H9 (cell line): Measurements from ENCODE around the gene RARG. TPM values are rescaled to one million over a fixed set of nuclear protein-coding genes. Genes with fewer than 3 reads are reported as not detected.

ENCODE experiments used
- DNase-seq: peaks from one replicate; pipeline ENCODE4 v3.0.0-alpha.2; 2017
- H2AFZ ChIP-seq: one replicate; pipeline ENCODE4 v1.6.1; 2013; ENCODE audit warnings: mild to moderate bottlenecking, low read length, control low read depth, moderate library complexity
- H2AK5ac ChIP-seq: 2 replicates; pipeline ENCODE4 v1.6.1; 2013; ENCODE audit warnings: low read length, control low read depth, mixed read lengths; ENCODE audit not compliant: insufficient read length
- H2BK120ac ChIP-seq: one replicate; pipeline ENCODE4 v1.6.1; 2013; ENCODE audit warnings: low read depth, mild to moderate bottlenecking, low read length, control low read depth, inconsistent platforms; ENCODE audit not compliant: poor library complexity, severe bottlenecking
- H2BK12ac ChIP-seq: 2 replicates; pipeline ENCODE4 v1.6.1; 2013; ENCODE audit warnings: low read length, control low read depth, mixed read lengths, low read depth; ENCODE audit not compliant: insufficient read length
- H2BK15ac ChIP-seq: 2 replicates; pipeline ENCODE4 v1.6.1; 2013; ENCODE audit warnings: low read depth, low read length, control low read depth
- H2BK20ac ChIP-seq: one replicate; pipeline ENCODE4 v1.6.1; 2013; ENCODE audit warnings: low read depth, mild to moderate bottlenecking, low read length, control low read depth, inconsistent platforms; ENCODE audit not compliant: poor library complexity, severe bottlenecking
- H2BK5ac ChIP-seq: 2 replicates; pipeline ENCODE4 v1.6.1; 2013; ENCODE audit warnings: low read length, control low read depth, mixed read lengths; ENCODE audit not compliant: insufficient read length
- H3K14ac ChIP-seq: 2 replicates; pipeline ENCODE4 v1.6.1; 2013; ENCODE audit warnings: low read length, control low read depth; ENCODE audit not compliant: insufficient read depth
- H3K18ac ChIP-seq: 2 replicates; pipeline ENCODE4 v1.6.1; 2013; ENCODE audit warnings: low read depth, mild to moderate bottlenecking, mixed read lengths, low read length, control low read depth; ENCODE audit not compliant: insufficient read length
- H3K23ac ChIP-seq: 2 replicates; pipeline ENCODE4 v1.6.1; 2013; ENCODE audit warnings: low read length, control low read depth, mixed read lengths, low read depth; ENCODE audit not compliant: insufficient read length
- H3K23me2 ChIP-seq: 2 replicates; pipeline ENCODE4 v1.6.1; 2013; ENCODE audit warnings: low read depth, mild to moderate bottlenecking, mixed read lengths, low read length, control low read depth; ENCODE audit not compliant: insufficient read length, poor library complexity, severe bottlenecking
- H3K27ac ChIP-seq: 2 replicates; pipeline ENCODE4 v1.5.1; 2013; ENCODE audit warnings: low read length, control low read depth, mixed read lengths, low read depth; ENCODE audit not compliant: insufficient read length
- H3K27me3 ChIP-seq: 2 replicates; pipeline ENCODE4 v1.6.1; 2013; ENCODE audit warnings: low read length, control low read depth, inconsistent platforms; ENCODE audit not compliant: insufficient read depth
- H3K4ac ChIP-seq: 2 replicates; pipeline ENCODE4 v1.6.1; 2013; ENCODE audit warnings: low read depth, mild to moderate bottlenecking, control low read depth, inconsistent platforms, low read length, moderate library complexity
- H3K4me1 ChIP-seq: 2 replicates; pipeline ENCODE4 v1.6.1; 2013; ENCODE audit warnings: low read length, control low read depth, inconsistent platforms; ENCODE audit not compliant: insufficient read depth
- H3K4me2 ChIP-seq: 2 replicates; pipeline ENCODE4 v1.6.1; 2013; ENCODE audit warnings: low read length, control low read depth, mixed read lengths; ENCODE audit not compliant: insufficient read length, insufficient read depth
- H3K56ac ChIP-seq: 2 replicates; pipeline ENCODE4 v1.6.1; 2013; ENCODE audit warnings: low read depth, mild to moderate bottlenecking, mixed read lengths, low read length, control low read depth; ENCODE audit not compliant: insufficient read length
- H3K79me1 ChIP-seq: 2 replicates; pipeline ENCODE4 v1.6.1; 2013; ENCODE audit warnings: low read depth, mild to moderate bottlenecking, moderate library complexity, low read length, control low read depth, inconsistent platforms; ENCODE audit not compliant: insufficient read depth, poor library complexity, severe bottlenecking
- H3K79me2 ChIP-seq: 2 replicates; pipeline ENCODE4 v1.6.1; 2013; ENCODE audit warnings: low read length, control low read depth, inconsistent platforms; ENCODE audit not compliant: insufficient read depth
- H3K9ac ChIP-seq: 2 replicates; pipeline ENCODE4 v1.6.1; 2013; ENCODE audit warnings: low read length, control low read depth, mixed read lengths; ENCODE audit not compliant: insufficient read length; ENCODE audit errors: extremely low read depth
- H3K9me3 ChIP-seq: one replicate; pipeline ENCODE4 v1.6.1; 2013; ENCODE audit warnings: low read depth, low read length, inconsistent platforms; ENCODE audit not compliant: control insufficient read depth
- H3T11ph ChIP-seq: one replicate; pipeline ENCODE4 v1.6.1; 2013; ENCODE audit warnings: mild to moderate bottlenecking, low read length, control low read depth, inconsistent platforms
- H4K20me1 ChIP-seq: one replicate; pipeline ENCODE4 v1.6.1; 2013; ENCODE audit not compliant: control insufficient read depth, insufficient read length, insufficient read depth
- H4K5ac ChIP-seq: 2 replicates; pipeline ENCODE4 v1.6.1; 2013; ENCODE audit warnings: low read depth, mild to moderate bottlenecking, mixed read lengths, low read length, control low read depth; ENCODE audit not compliant: insufficient read length
- H4K8ac ChIP-seq: replicated peaks from 2 replicates; pipeline ENCODE4 v1.6.1; 2013; ENCODE audit warnings: low read length, control low read depth, mixed read lengths, low read depth; ENCODE audit not compliant: insufficient read length
- H4K91ac ChIP-seq: 2 replicates; pipeline ENCODE4 v1.6.1; 2013; ENCODE audit warnings: low read depth, mild to moderate bottlenecking, moderate library complexity, mixed read lengths, low read length, control low read depth; ENCODE audit not compliant: insufficient read length
- H3K27ac Mint-ChIP-seq, 3 experiments: 2 replicates in 2 of 3; 3 replicates in 1 of 3; pipeline ENCODE4 v1.8.0; 2020 to 2021; ENCODE audit warnings: mixed read lengths in 3 of 3, mild to moderate bottlenecking in 1 of 3, moderate library complexity in 1 of 3
- H3K27me3 Mint-ChIP-seq: 2 replicates; pipeline ENCODE4 v1.8.0; 2021; ENCODE audit warnings: low read depth, mild to moderate bottlenecking, moderate library complexity, mixed read lengths
- H3K36me3 Mint-ChIP-seq, 3 experiments: 2 replicates in 2 of 3; 3 replicates in 1 of 3; pipeline ENCODE4 v1.8.0; 2020 to 2021; ENCODE audit warnings: low read depth in 3 of 3, mixed read lengths in 3 of 3; ENCODE audit not compliant: insufficient read depth in 1 of 3
- H3K4me1 Mint-ChIP-seq, 2 experiments: 2 replicates each; pipeline ENCODE4 v1.8.0; 2020; ENCODE audit warnings: mixed read lengths in 2 of 2
- H3K4me3 Mint-ChIP-seq, 2 experiments: 2 replicates in 1 of 2; 3 replicates in 1 of 2; pipeline ENCODE4 v1.8.0; 2020 to 2021; ENCODE audit warnings: mild to moderate bottlenecking in 2 of 2, mixed read lengths in 2 of 2, moderate library complexity in 1 of 2
- H3K9me3 Mint-ChIP-seq, 2 experiments: 2 replicates in 1 of 2; 3 replicates in 1 of 2; pipeline ENCODE4 v1.8.0; 2020; ENCODE audit warnings: mild to moderate bottlenecking in 2 of 2, mixed read lengths in 2 of 2, moderate library complexity in 1 of 2
- CTCF ChIP-seq: fragments of 200-600 bp; sonication (generic); conservative IDR thresholded peaks from 3 replicates; pipeline ENCODE4 v1.8.0; 2021; ENCODE audit warnings: antibody characterized with exemption, mild to moderate bottlenecking
- WGBS: extraction: QIAGEN DNeasy Blood & Tissue Kit; methylation state at CpG from one replicate; pipeline ENCODE4 v1.1.7; 2013; ENCODE audit warnings: missing lambda C conversion rate, low lambda C conversion rate, mixed read lengths; ENCODE audit not compliant: insufficient read length; ENCODE audit errors: extremely low coverage; 5-methylcytosine and 5-hydroxymethylcytosine counted together
- total RNA-seq: library from RNA; stranded (reverse); gene quantifications from 2 replicates; pipeline ENCODE4 v1.2.1, GENCODE V29; 2021

The RARG gene
- total RNA-seq, 1 experiment from 2014 or later, result 43.7 TPM

GRCh38 chr12:53253298-53253697 lies 21.3 kb upstream of the RARG start:
- H3K27me3 ChIP-seq, result no peaks in the 10 kb centered on the region
- H4K8ac ChIP-seq, result no peak overlapping the region
- no peak overlapping the region for H3K27ac ChIP-seq
- H2AFZ ChIP-seq, result no peak overlapping the region
- peaks cover 14% of the 10 kb centered on the region for H3K23me2 ChIP-seq
- H4K20me1 ChIP-seq, result no peaks in the 10 kb centered on the region
- H3T11ph ChIP-seq, result no peak overlapping the region
- no peak overlapping the region for H3K56ac ChIP-seq
- H2BK5ac ChIP-seq, result no peak overlapping the region
- no peak for TF ChIP-seq CTCF
- no peak overlapping the region for H2BK15ac ChIP-seq
- H4K91ac ChIP-seq, result no peak overlapping the region
- H3K27ac Mint-ChIP-seq, result no peak overlapping the region
- H3K14ac ChIP-seq, result no peak overlapping the region
- no peak overlapping the region for H3K18ac ChIP-seq
- no peak overlapping the region for H3K9ac ChIP-seq
- H3K4me1 Mint-ChIP-seq, result peaks cover 18 to 19% of the 10 kb centered on the region in 2 experiments
- H3K79me1 ChIP-seq, result peaks cover 4% of the 10 kb centered on the region
- no peaks in the 10 kb centered on the region; the same call in 1 of the 2 replicates for H3K27me3 Mint-ChIP-seq
- no peak overlapping the region for H3K4ac ChIP-seq
- no peak overlapping the region for H3K4me2 ChIP-seq
- no peak overlapping the region for H2BK120ac ChIP-seq
- no peak overlapping the region for H4K5ac ChIP-seq
- H2BK12ac ChIP-seq, result no peak overlapping the region
- peaks cover 3 to 6% (median 5%) of the 10 kb centered on the region in 3 experiments; a peak in 4 of 7 replicates for H3K36me3 Mint-ChIP-seq
- H2AK5ac ChIP-seq, result no peak overlapping the region
- DNase-seq, result no peak
- no peaks in the 10 kb centered on the region for H3K9me3 Mint-ChIP-seq
- no peaks in the 10 kb centered on the region for H3K9me3 ChIP-seq
- H2BK20ac ChIP-seq, result no peak overlapping the region
- peak overlapping the region; percentile 94 to 98; a peak in 4 of 5 replicates for H3K4me3 Mint-ChIP-seq
- peaks cover 3% of the 10 kb centered on the region; the same call in 1 of the 2 replicates for H3K4me1 ChIP-seq
- WGBS, result no CpG with 5 or more reads among the region's 13 CpGs
- H3K79me2 ChIP-seq, result peaks cover 3% of the 10 kb centered on the region; the same call in 1 of the 2 replicates
- no peak overlapping the region for H3K23ac ChIP-seq
